Suppressor macrophage (primary cell): ENCODE results near the gene CYRIA.

Experiments used
- DNase-seq, 4 experiments: peaks; one replicate each; pipeline ENCODE4 v3.0.0-alpha.2; 2020 to 2022

The CYRIA gene

DNA sequence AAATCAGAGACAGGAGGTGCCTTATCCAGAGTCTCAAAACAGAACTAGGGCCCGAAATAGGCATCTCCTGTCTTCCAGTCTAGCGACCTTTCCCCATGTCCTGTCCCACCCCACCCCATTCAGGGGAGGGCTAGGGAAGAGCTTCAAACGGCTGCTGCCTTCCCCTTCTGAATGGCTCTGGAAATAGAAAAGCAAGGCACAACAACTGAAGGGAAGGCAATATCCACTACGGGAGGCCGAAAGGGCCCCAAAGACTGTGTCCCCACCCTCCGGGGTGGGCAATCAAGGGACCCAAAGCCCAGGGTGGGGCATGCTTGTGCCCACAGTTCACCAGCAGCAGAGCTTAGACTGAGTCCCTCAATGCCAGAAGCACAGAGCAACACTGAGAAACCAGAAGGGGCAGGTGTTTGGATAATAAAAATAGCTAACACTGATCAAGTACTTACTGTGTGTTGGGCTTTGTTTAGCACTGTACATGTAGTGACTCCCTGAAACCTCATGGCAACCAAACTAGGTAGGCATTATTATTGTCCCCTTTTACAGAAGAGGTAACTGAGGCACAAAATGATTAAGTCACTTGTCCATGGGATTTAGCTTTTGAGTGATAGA is 38.5 kb downstream of the CYRIA start:
- no peak for DNase-seq

DNA sequence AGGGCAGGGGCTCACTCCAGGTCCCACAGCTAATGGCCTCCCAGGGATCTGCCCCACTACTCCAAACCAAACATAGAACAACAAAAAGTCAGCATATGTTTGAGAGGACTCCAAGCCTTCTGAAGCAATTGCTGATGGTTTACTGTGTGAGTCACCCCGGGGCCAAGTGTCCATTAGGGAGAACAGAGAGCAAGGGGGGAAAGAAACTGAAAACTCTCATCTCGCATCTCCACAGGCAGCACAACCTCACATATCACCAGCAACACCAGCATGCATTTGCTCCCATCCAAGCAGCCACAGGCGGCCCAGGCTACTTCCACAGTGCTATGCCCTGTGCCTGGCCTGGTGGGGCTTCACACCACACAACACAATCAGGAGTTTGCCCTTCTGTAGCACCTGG is 39.1 kb downstream of the CYRIA start:
- DNase-seq = peak; percentile 63 to 79 (median 72)

DNA sequence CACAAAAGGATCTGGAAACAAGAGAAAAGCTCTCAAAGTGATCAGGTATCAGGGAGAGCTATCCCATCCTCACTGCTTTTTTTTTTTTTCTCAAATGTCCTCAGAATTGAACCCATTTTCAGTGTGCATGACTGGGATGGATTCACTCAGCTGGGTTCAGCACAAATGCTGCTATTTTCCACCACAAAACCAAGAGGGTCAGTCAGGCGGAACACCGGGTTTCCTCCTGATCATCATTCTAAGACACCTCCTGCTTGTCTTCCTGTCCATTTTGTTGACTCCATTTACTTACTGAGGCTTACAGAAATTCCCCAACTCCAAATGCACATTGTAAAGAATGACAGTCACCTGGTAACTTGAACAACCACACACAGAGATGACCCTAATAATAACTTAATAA is 39.9 kb downstream of the CYRIA start:
- no peak for DNase-seq

DNA sequence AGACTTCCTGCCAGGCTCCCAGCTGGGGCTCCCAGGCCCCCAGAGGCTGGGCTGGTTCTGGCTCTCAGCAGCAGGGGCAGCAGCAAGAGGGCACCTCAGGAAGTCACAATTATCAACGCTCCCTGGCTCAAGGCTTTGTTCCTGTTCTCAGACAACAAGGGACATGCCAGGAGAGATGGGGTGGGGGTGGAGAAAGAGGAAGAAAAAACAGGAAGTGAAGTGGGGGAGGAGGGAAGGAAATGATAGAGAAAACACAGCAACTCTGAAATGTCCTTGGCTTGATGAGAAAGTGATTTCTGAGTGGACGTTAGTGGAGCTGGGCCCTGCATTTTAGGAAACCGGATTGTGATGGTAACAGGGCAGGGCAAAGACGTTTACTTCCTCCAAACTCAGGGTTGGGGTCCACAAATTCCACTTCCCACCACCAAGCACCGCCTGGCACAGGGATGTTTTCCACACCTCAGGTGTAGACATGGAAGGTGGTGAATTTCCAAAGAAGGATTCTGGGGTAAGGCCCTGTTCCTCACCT is 40.4 kb downstream of the CYRIA start:
- DNase-seq = peak; percentile 85 to 94 (median 91)

DNA sequence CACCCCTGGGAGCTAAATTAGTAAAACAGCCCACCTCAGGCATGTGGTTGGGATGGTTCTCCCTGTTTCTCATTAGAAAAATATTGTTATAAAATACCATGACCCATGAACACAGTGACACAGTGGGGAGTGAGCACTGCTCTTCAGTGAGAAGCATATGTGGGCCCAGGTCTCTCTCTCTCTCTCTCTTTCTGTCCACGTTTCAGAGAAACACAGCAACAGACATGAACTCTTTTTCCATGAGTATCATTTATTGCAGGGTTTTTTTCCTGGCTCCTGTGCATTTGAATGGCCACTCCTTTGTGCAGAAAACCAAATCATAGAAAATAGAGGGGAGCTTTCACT is 41.2 kb downstream of the CYRIA start:
- DNase-seq = peak in 2 of 4 experiments; percentile 25 to 36

DNA sequence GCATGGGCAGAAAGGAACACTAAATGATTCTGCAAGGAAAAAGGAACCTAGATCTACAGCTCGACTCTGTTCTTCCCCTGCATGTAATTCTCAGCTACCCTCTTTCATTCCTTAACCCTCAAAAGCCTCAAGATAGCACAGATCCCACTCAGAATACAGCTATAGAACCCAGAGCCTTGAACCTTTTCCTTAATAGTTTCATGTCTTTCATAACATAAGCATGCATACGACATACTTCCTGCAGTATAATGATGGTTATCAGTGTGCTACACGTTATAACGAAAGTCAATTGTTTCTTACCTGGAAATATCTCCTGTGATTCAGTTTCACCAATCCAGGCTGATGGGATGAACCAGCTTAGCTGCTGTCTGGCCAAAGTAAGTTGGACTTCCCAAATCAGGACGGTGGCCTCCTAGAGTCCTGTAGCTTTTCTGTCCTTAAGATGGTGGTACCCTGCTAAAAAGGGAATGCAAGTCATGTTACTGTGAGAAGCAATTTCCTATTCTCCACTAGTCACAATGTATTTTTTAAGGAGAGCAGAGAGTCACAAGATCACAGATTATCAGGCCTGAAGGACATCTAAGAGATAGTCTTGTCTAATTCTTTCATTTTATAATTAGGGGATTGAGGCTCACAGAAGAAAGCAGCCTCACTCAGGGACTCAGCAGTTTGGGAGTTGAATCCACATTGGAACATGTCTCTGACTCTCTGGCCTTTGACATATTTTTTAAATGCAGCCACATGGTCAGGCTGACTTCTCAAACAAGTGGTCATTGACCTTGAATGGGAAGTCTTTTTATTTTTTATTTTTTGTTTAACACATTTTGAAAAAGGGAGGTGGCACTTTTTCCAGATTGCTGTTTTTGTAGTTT is 41.8 kb downstream of the CYRIA start:
- peak in 3 of 4 experiments; percentile 25 to 51 (median 37) for DNase-seq

DNA sequence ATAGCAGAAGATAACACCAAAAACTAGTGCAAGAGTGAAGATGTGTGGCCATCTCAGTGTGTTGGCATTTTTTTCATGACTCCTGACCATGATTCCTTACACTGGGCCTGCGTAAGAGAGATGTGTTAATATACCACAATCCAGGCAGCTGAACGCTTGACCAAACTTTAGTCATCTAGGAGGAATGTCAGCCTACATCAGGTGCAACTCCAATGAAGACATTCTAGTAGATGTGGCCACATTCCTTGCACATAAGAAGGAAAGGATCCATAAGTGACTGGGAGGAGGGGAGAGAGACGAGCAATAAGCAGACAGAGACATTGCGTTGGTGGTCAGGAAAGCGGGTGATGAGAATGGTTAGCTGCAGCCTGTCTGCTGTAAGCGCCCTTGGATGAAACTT is 42.6 kb downstream of the CYRIA start:
- DNase-seq = peak; percentile 65 to 89 (median 70)

DNA sequence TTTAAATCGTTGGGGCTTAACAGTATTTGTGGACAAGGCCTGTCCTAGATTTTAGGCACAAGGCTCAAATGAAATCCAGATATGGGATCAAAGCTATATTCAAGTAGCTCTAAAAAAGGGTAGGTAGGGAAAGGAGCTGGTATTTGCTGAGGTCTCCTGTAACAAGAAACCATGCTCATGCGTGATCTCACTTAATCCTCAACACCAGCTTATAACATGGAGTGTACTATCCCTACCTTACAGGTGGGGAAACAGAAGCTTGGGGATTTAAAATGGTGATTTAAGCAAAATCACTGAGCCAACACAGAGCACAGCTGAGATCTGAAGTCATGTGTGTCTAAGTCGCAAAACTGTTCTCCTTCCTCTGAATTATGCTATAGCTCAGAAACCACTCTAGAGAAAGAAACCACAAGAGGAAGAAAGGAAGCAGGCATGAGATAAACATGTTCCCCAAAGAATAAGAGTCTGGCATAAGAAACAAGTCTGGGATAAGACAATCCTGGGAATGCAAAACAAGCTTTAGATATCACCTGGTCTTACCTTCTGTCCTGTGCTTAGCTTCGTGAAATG is 43.1 kb downstream of the CYRIA start:
- DNase-seq = peak; percentile 55 to 86 (median 76)

DNA sequence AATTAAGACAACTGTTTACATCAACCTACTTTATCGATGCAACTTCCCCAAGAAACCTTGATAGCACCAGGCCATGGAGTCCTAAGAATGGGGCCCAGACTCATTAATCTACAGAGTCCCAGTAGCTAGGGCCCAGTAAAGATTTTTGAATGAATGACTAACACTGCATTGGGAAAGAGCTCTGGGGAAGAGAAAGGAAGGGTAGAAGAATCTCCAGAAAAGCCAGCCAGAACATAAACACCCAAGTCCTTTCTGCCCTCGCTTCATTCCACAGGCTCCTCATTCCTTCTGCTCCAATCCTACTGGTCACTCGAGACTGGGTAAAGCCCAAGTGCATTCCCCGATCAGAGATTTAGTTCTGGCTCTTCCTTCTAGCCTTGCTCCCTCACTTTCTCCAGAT is 44.3 kb downstream of the CYRIA start:
- peak in 2 of 4 experiments; percentile 37 to 52 for DNase-seq

DNA sequence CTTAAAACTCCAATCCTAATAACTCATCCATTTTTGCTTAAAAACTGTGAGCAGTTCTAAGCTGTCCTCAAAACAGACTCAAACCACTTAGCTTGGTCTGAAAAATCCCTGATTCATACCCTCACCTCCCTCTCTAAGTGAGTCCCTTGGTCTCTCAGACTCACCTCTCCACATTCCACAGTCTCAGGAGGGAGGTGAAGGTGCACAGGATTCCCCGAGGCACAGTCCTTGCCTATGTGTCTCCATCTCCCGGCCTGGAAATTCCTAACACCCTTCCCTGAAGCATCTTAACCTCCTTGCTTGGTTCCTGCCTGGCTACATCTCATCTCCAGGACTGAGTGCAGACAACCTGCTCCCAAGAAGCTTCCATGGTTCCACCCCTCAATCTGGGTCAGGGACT is 45.0 kb downstream of the CYRIA start:
- no peak for DNase-seq

DNA sequence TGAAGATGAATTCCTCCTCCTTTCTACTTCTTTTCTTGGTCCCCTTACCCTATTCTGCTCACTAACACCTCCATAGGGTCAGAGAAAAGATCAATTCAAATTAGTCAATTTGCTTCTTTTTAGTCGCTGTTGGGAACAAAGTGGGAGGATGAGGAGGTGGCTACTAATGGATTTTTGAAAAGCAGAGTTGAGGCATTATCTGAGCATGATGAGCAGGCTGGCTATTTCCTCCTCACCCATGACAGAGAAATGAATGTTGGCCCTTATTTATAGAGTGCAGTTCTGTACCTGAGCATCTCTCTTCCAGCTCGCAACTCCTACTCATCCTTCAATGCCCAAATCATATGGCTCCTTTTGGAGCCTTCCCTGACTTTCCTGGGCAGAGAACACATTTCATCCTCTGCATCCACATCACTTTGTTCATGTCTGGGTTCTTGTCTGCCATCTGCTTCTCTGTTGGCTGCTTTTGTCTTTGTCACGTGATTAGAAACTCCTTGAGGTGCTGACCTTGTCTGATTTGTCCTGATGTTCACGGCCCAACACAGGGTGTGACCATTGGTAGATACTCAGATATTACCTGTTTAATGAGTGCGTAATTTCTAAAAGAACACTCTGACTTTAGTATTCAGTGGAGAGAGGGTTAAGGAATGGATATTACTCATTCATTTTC is 45.9 kb downstream of the CYRIA start:
- DNase-seq = no peak

DNA sequence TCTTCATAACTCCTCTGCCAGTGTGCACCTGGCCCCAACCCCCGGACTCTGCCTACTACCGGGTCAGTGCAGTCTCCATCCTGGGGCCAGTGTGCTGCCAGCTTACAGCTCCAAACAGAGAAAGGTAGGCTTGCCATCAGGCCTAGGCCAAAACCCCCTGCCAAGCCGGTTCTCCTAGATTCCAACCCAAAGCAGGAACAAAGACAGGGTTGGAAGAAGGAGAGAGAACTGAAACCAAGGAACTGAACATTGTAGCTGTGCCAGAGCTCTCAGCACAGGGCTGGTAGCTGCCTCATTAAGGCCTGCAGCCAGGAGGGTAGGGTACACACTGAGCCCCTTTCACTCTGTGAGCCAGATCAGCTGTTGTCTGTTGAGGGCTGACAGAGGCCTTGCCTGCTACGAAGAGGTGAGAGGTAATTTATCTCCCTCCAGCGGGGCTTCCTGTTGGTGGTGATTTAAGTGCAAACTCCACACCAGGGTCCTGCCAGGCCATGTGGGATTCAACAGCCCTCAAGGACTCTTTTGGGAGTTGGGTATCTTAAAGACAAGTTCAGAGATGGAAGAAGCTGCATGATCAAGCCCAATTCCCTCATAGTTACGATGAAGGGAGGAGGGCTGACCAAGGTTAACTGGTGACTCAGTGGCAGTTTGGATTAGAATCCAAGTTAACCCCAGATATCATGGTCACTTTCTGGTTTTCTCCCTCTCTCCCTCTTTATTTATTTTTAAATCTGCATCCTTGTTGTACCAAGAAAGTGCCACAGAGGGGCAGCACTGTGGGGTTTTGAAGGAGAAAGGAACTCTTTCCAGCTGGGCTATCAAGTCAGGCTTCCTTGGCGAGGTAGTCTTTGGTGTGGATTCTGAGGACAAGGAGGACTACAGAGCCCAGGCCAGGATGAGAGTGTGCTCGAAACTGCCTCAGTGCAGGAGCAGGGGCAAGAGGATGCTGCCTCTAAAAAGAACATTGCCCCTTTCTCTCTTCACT is 48.1 kb downstream of the CYRIA start:
- peak in 3 of 4 experiments; percentile 52 to 65 (median 53) for DNase-seq
